K562 (cell line): ENCODE data around the gene ZNF502. TPM values are rescaled to one million over a fixed set of nuclear protein-coding genes. Genes with fewer than 3 reads are reported as not detected.

Experiments used
- ATAC-seq: fragments of 200-7000 bp; cut with Tn5 transposase; 3 replicates; pipeline ENCODE4 v1.9.1; 2020; ENCODE audit warnings: moderate library complexity
- BruUV-seq: library from RNA; stranded (reverse); fragments of 400-500 nt; replicated peaks from 2 replicates; lab custom pipeline; 2021; lab: Mats Ljungman, UMichigan
- CTCF ChIA-PET: fragments of 300-600 bp; formaldehyde crosslinking; extraction: SDS; loops from one replicate; lab custom pipeline; 2021; ENCODE audit warnings: low intra/inter-chr PET ratio; lab: Yijun Ruan, JAX
- POLR2A ChIA-PET: fragments of 300-600, 350-650 bp; sonication (Branson Sonifier 250); formaldehyde crosslinking; extraction: SDS; loops from one replicate; lab custom pipeline; 2021; ENCODE audit warnings: antibody characterized with exemption, inconsistent platforms; lab: Yijun Ruan, JAX
- DNase-seq, 4 experiments: peaks; one replicate each; pipeline versions ENCODE4 v3.0.0 to v3.0.0-alpha.2; 2011 to 2018; ENCODE audit warnings: low spot score in 3 of 4, mixed read lengths in 3 of 4; ENCODE audit errors: extremely low read depth in 1 of 4
- FAIRE-seq: peaks from 2 replicates; lab custom pipeline; 2011; peaks lifted over from hg19 to GRCh38; lab: Jason Lieb, UNC
- H2AFZ ChIP-seq: 2 replicates; pipeline ENCODE4 v1.6.0; 2011; ENCODE audit warnings: low read depth, low read length, control low read depth, inconsistent platforms
- H3K27ac ChIP-seq: fragments of 200-600 bp; 3 replicates; pipeline ENCODE4 v1.8.0; 2011; ENCODE audit warnings: low read depth, mild to moderate bottlenecking, control low read depth, inconsistent platforms, low read length, moderate library complexity, mixed read lengths; ENCODE audit errors: extremely low read depth
- H3K27me3 ChIP-seq, 2 experiments: fragments of 300-600 bp in 1 of 2; 2 replicates in 1 of 2; 3 replicates in 1 of 2; pipeline versions ENCODE4 v1.6.0 to v1.8.0; 2011; ENCODE audit warnings: inconsistent platforms in 2 of 2, low read length in 2 of 2, mild to moderate bottlenecking in 1 of 2, mixed read lengths in 1 of 2, moderate library complexity in 1 of 2; ENCODE audit not compliant: control insufficient read depth in 2 of 2, insufficient read depth in 2 of 2
- H3K36me3 ChIP-seq: fragments of 300-600 bp; 3 replicates; pipeline ENCODE4 v1.8.0; 2011; ENCODE audit warnings: mild to moderate bottlenecking, low read length, inconsistent platforms; ENCODE audit not compliant: control insufficient read depth, insufficient read depth
- H3K4me1 ChIP-seq, 2 experiments: fragments of 200-600 bp in 1 of 2; replicated peaks in 1 of 2; 2 replicates in 1 of 2; 3 replicates in 1 of 2; pipeline versions ENCODE4 v1.5.1 to v1.8.0; 2011; ENCODE audit warnings: inconsistent platforms in 2 of 2, low read length in 2 of 2, mild to moderate bottlenecking in 1 of 2, mixed read lengths in 1 of 2, moderate library complexity in 1 of 2; ENCODE audit not compliant: control insufficient read depth in 2 of 2, insufficient read depth in 2 of 2
- H3K4me2 ChIP-seq: 2 replicates; pipeline ENCODE4 v1.6.1; 2011; ENCODE audit warnings: low read length, control low read depth, inconsistent platforms, mixed read lengths; ENCODE audit not compliant: insufficient read depth
- H3K4me3 ChIP-seq: fragments of 200-600 bp; sonication (generic), shearing (Covaris generic); 2 replicates; pipeline ENCODE4 v1.5.1; 2016; ENCODE audit warnings: control low read depth, inconsistent platforms
- H3K79me2 ChIP-seq: fragments of 200-600 bp; 3 replicates; pipeline ENCODE4 v1.8.0; 2011; ENCODE audit warnings: low read length, inconsistent platforms; ENCODE audit not compliant: control insufficient read depth, insufficient read depth
- H3K9ac ChIP-seq, 2 experiments: 2 replicates each; pipeline versions ENCODE4 v1.6.0 to v1.6.1; 2011; ENCODE audit warnings: low read depth in 2 of 2, low read length in 2 of 2, control low read depth in 1 of 2, inconsistent platforms in 1 of 2, mild to moderate bottlenecking in 1 of 2, mixed read lengths in 1 of 2; ENCODE audit not compliant: insufficient read depth in 1 of 2
- H3K9me1 ChIP-seq: one replicate; pipeline ENCODE4 v1.6.0; 2011; ENCODE audit warnings: inconsistent platforms, mild to moderate bottlenecking, low read length, moderate library complexity; ENCODE audit not compliant: control insufficient read depth, insufficient read depth
- H3K9me3 ChIP-seq: replicated peaks from 2 replicates; pipeline ENCODE4 v1.5.1; 2011; ENCODE audit warnings: low read depth, low read length, inconsistent platforms; ENCODE audit not compliant: control insufficient read depth, insufficient read depth
- H4K20me1 ChIP-seq: replicated peaks from 2 replicates; pipeline ENCODE4 v1.6.1; 2011; ENCODE audit warnings: low read length, inconsistent platforms, mixed read lengths; ENCODE audit not compliant: control insufficient read depth, insufficient read depth
- BCOR ChIP-seq: fragments of 450-650 bp; IDR thresholded peaks from 2 replicates; pipeline ENCODE4 v1.6.1; 2016
- TEAD4 ChIP-seq, 2 experiments: sonication (generic) in 1 of 2; formaldehyde crosslinking in 1 of 2; IDR thresholded peaks; 2 replicates each; pipeline versions ENCODE4 v1.6.1 to v1.8.0; 2012 to 2022; ENCODE audit warnings: borderline replicate concordance in 1 of 2, inconsistent platforms in 1 of 2, low read length in 1 of 2, mild to moderate bottlenecking in 1 of 2, missing genetic modification reagents in 1 of 2
- ZFP1 ChIP-seq: fragments of 450-650 bp; formaldehyde crosslinking; IDR thresholded peaks from 2 replicates; pipeline ENCODE4 v1.4.0; 2020; ENCODE audit warnings: mild to moderate bottlenecking, mixed read lengths
- in situ Hi-C: fragments of 300-500 bp; cut with MboI; formaldehyde crosslinking; loops from 4 replicates; pipeline ENCODE4 v1.15.0; 2018; ENCODE audit warnings: inconsistent platforms, mixed read lengths
- intact Hi-C: fragments of 100-400 bp; cut with micrococcal nuclease; formaldehyde crosslinking; loops from 2 replicates; pipeline ENCODE4 v1.14.2; 2022
- polyA plus RNA-seq, 8 experiments: library from polyadenylated mRNA; depleted of rRNA in 4 of 8; stranded (reverse) in 5 of 8; unstranded in 3 of 8; fragments of >200 nt; fragmentation: Nextera tagmentation in 2 of 8; fragmentation: Illumina TruSeq in 1 of 8; extraction: Ambion mirVana in 2 of 8; extraction: Trizol in 1 of 8; gene quantifications; 2 replicates each; pipeline versions ENCODE4 v1.2.1 to v1.2.3, GENCODE V29; 2011 to 2014; ENCODE audit warnings: inconsistent platforms in 1 of 8, missing spikeins in 1 of 8
- total RNA-seq, 7 experiments: library from RNA; depleted of rRNA in 6 of 7; stranded (reverse); fragments of >200 nt in 6 of 7; fragmentation: Illumina TruSeq in 2 of 7; extraction: Trizol in 2 of 7; gene quantifications; 2 replicates each; pipeline versions ENCODE4 v1.2.1 to v1.2.3, GENCODE V29; 2011 to 2021; ENCODE audit warnings: low replicate concordance in 1 of 7
- TF ChIP-seq, protein P1 (sequence below): fragments of 450-650 bp; conservative IDR thresholded peaks from 2 replicates; pipeline ENCODE4 v1.6.1; 2016; ENCODE audit warnings: missing genetic modification characterization, low read depth, mild to moderate bottlenecking, control low read depth, missing compliant biosample characterization
- TF ChIP-seq, protein P2 (sequence below): fragments of 450-650 bp; formaldehyde crosslinking; IDR thresholded peaks from 2 replicates; pipeline ENCODE4 v1.4.0; 2020; ENCODE audit warnings: mild to moderate bottlenecking, moderate library complexity
- TF ChIP-seq, protein P3 (sequence below): IDR thresholded peaks from 3 replicates; pipeline ENCODE4 v1.6.1; 2011; ENCODE audit warnings: borderline replicate concordance, mild to moderate bottlenecking; ENCODE audit not compliant: insufficient read length, insufficient read depth
- TF ChIP-seq, protein P4 (sequence below): fragments of 450-650 bp; IDR thresholded peaks from 2 replicates; pipeline ENCODE4 v1.7.1; 2018; ENCODE audit warnings: mild to moderate bottlenecking, low read depth; ENCODE audit not compliant: partially characterized antibody
- TF ChIP-seq, protein P5 (sequence below): sonication (generic); formaldehyde crosslinking; IDR thresholded peaks from 2 replicates; pipeline ENCODE4 v1.8.0; 2022; ENCODE audit warnings: mild to moderate bottlenecking, missing genetic modification reagents
- TF ChIP-seq, protein P6 (sequence below): fragments of 250-450 bp; sonication (Bioruptor Pico); IDR thresholded peaks from 2 replicates; pipeline ENCODE4 v1.8.0; 2022; ENCODE audit warnings: inconsistent platforms, mild to moderate bottlenecking, moderate library complexity, borderline replicate concordance

ZNF502 gene
- total and polyA plus RNA-seq, 9 of the 15 experiments (the other 6 are each of a cell fraction or from before 2014, with no cell fraction given): 0.38 to 0.98 (median 0.67) TPM

DNA sequence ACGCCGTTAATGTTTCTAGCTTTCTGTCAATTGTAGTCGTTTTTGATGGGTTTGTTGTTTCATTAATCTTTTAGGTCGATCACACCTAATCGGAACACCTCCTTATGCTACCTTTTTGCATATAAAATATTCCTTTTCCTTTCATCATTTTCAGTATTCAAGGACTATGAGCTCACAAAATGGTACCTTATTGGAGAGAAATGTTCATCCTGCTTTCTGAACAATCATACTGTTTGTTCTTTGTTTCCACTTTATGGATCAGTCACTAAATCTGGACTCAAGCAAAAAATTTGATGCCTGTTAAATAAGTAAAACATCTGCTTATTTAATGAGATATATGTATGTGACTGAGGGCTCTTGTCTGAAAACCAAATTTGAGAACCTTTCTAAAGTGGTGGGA lies 50.2 kb downstream of the ZNF502 start (continued):
- TF ChIP-seq, protein P1, sequence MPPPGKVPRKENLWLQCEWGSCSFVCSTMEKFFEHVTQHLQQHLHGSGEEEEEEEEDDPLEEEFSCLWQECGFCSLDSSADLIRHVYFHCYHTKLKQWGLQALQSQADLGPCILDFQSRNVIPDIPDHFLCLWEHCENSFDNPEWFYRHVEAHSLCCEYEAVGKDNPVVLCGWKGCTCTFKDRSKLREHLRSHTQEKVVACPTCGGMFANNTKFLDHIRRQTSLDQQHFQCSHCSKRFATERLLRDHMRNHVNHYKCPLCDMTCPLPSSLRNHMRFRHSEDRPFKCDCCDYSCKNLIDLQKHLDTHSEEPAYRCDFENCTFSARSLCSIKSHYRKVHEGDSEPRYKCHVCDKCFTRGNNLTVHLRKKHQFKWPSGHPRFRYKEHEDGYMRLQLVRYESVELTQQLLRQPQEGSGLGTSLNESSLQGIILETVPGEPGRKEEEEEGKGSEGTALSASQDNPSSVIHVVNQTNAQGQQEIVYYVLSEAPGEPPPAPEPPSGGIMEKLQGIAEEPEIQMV (tag): 0 out of 2 replicates have a peak, but pooled peaks have one; percentile 25
- TF ChIP-seq, protein P2, sequence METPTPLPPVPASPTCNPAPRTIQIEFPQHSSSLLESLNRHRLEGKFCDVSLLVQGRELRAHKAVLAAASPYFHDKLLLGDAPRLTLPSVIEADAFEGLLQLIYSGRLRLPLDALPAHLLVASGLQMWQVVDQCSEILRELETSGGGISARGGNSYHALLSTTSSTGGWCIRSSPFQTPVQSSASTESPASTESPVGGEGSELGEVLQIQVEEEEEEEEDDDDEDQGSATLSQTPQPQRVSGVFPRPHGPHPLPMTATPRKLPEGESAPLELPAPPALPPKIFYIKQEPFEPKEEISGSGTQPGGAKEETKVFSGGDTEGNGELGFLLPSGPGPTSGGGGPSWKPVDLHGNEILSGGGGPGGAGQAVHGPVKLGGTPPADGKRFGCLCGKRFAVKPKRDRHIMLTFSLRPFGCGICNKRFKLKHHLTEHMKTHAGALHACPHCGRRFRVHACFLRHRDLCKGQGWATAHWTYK: no peak

DNA sequence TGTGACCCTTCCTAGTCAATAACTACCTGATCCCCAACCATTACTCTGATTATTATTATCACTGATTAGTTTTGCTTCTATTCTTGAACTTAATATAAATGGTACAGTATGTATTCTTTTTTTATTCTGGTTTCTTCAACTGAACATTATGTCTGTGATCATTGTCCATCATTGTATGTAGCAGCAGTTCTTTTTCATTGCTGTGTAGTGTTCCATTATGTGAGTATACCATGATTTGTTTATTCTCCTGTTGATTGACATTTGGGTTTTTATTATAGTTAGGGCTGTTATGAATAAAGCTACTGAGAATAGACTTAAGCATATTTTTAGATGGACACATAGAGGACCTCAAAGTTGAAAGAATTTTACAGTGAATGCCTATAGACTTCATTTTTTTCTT lies 51.8 kb downstream of the ZNF502 start:
- no peak for ATAC-seq
- BruUV-seq: no TSS peak
- CTCF ChIA-PET: no interaction called here
- Histone ChIP-seq H3K79me2 (peaks cover 86% of the 10 kb centered on the region), H3K36me3 (peaks cover 44% of the 10 kb centered on the region), H3K27ac (no peak overlapping the region), H3K4me2 (no peak overlapping the region), H2AFZ (no peak overlapping the region), H3K9me1 (no peaks in the 10 kb centered on the region), H3K9me3 (peaks cover 27% of the 10 kb centered on the region), H3K27me3 (no peaks in the 10 kb centered on the region), H4K20me1 (no peaks in the 10 kb centered on the region), H3K4me3 (no peak overlapping the region), H3K9ac (no peak overlapping the region), H3K4me1 (peaks cover 0 to 4% of the 10 kb centered on the region in 2 experiments; a peak in 3 of 5 replicates)
- in situ Hi-C loops: no loop called here
- FAIRE-seq: no peak
- no peak for DNase-seq
- POLR2A ChIA-PET: no interaction called here
- intact Hi-C loops: loop anchor here (5.0 kb wide), 1 partner anchor 213 kb away; the partner anchor contains the start of genes EXOSC7 and ZDHHC3
- TF ChIP-seq, protein P3, sequence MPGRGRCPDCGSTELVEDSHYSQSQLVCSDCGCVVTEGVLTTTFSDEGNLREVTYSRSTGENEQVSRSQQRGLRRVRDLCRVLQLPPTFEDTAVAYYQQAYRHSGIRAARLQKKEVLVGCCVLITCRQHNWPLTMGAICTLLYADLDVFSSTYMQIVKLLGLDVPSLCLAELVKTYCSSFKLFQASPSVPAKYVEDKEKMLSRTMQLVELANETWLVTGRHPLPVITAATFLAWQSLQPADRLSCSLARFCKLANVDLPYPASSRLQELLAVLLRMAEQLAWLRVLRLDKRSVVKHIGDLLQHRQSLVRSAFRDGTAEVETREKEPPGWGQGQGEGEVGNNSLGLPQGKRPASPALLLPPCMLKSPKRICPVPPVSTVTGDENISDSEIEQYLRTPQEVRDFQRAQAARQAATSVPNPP: no peak
- TF ChIP-seq, protein P4, sequence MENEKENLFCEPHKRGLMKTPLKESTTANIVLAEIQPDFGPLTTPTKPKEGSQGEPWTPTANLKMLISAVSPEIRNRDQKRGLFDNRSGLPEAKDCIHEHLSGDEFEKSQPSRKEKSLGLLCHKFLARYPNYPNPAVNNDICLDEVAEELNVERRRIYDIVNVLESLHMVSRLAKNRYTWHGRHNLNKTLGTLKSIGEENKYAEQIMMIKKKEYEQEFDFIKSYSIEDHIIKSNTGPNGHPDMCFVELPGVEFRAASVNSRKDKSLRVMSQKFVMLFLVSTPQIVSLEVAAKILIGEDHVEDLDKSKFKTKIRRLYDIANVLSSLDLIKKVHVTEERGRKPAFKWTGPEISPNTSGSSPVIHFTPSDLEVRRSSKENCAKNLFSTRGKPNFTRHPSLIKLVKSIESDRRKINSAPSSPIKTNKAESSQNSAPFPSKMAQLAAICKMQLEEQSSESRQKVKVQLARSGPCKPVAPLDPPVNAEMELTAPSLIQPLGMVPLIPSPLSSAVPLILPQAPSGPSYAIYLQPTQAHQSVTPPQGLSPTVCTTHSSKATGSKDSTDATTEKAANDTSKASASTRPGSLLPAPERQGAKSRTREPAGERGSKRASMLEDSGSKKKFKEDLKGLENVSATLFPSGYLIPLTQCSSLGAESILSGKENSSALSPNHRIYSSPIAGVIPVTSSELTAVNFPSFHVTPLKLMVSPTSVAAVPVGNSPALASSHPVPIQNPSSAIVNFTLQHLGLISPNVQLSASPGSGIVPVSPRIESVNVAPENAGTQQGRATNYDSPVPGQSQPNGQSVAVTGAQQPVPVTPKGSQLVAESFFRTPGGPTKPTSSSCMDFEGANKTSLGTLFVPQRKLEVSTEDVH: no peak
- TF ChIP-seq ZFP1 (CRISPR knock-in tag): no peak
- TF ChIP-seq, protein P5, sequence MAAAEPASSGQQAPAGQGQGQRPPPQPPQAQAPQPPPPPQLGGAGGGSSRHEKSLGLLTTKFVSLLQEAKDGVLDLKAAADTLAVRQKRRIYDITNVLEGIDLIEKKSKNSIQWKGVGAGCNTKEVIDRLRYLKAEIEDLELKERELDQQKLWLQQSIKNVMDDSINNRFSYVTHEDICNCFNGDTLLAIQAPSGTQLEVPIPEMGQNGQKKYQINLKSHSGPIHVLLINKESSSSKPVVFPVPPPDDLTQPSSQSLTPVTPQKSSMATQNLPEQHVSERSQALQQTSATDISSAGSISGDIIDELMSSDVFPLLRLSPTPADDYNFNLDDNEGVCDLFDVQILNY (CRISPR knock-in tag): no peak
- TF ChIP-seq, protein P6, sequence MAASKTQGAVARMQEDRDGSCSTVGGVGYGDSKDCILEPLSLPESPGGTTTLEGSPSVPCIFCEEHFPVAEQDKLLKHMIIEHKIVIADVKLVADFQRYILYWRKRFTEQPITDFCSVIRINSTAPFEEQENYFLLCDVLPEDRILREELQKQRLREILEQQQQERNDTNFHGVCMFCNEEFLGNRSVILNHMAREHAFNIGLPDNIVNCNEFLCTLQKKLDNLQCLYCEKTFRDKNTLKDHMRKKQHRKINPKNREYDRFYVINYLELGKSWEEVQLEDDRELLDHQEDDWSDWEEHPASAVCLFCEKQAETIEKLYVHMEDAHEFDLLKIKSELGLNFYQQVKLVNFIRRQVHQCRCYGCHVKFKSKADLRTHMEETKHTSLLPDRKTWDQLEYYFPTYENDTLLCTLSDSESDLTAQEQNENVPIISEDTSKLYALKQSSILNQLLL: no peak
- TF ChIP-seq TEAD4 (IDR thresholded peaks at IDR 0.05; ENCODE audit: low read length): no peak
- no peak for TF ChIP-seq TEAD4 (CRISPR knock-in tag; IDR thresholded peaks at IDR 0.05; ENCODE audit: borderline replicate concordance)
- TF ChIP-seq BCOR: peak; percentile 54
